ENCODE data around the gene ST8SIA5.

DNA sequence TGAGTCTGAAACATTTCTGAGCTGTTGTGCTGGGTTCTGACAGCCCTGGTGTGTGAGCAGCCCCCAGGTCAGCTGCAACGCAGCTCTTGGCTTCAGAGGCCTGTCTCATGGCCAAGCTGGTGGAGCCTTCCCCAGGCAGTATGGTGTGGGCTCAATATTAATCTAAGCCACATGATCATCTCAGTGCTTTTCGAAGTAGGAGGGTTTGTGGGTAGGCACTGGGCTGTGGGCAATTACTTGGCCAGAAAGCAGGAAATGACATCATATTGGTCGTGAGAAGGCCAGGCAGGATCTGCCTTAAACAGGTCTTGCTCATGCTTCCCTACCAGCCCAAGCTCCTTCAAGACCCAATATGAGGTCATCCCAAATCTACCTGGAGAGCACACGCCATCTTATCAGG lies 126.7 kb downstream of the ST8SIA5 start:
- TF ChIP-seq CTCF (IDR thresholded peaks at IDR 0.05) = no peak
- TF ChIP-seq POLR2A (IDR thresholded peaks at IDR 0.05) = no peak
